Measurements from ENCODE around the gene SH3RF1. TPM values are rescaled to one million over a fixed set of nuclear protein-coding genes. Genes with fewer than 3 reads are reported as not detected.

SH3RF1 gene
- total RNA-seq, 1 donor, result 57.8 TPM

- no peak for TF ChIP-seq CTCF (IDR thresholded peaks at IDR 0.05; ENCODE audit: insufficient read depth, low read length)
- no peak for DNase-seq (ENCODE audit: low read depth)
- H3K4me3 ChIP-seq (ENCODE audit: low read depth, low read length), result no peak overlapping the region
These were observed 111.9 kb downstream of the SH3RF1 start for GRCh38 chr4:169158861-169159260.

GRCh38 chr4:169158046-169158445 is 112.7 kb downstream of the SH3RF1 start:
- no peak overlapping the region for H3K4me3 ChIP-seq (ENCODE audit: low read depth, low read length)
- no peak for DNase-seq (ENCODE audit: low read depth)
- no peak for TF ChIP-seq CTCF (IDR thresholded peaks at IDR 0.05; ENCODE audit: insufficient read depth, low read length)

GRCh38 chr4:169156392-169156791 is 114.4 kb downstream of the SH3RF1 start:
- no peak for DNase-seq (ENCODE audit: low read depth)
- no peak overlapping the region for H3K4me3 ChIP-seq (ENCODE audit: low read depth, low read length)
- TF ChIP-seq CTCF (IDR thresholded peaks at IDR 0.05; ENCODE audit: insufficient read depth, low read length), result no peak

GRCh38 chr4:169154121-169154520 is 116.6 kb downstream of the SH3RF1 start:
- no peak for DNase-seq (ENCODE audit: low read depth)
- no peak overlapping the region for H3K4me3 ChIP-seq (ENCODE audit: low read depth, low read length)
- TF ChIP-seq CTCF (IDR thresholded peaks at IDR 0.05; ENCODE audit: insufficient read depth, low read length), result no peak

- DNase-seq (ENCODE audit: low read depth), result no peak
- no peak for TF ChIP-seq CTCF (IDR thresholded peaks at IDR 0.05; ENCODE audit: insufficient read depth, low read length)
- no peak overlapping the region for H3K4me3 ChIP-seq (ENCODE audit: low read depth, low read length)
These were observed 117.2 kb downstream of the SH3RF1 start for GRCh38 chr4:169153481-169154087.

- H3K4me3 ChIP-seq (ENCODE audit: low read depth, low read length), result no peak overlapping the region
- TF ChIP-seq CTCF (IDR thresholded peaks at IDR 0.05; ENCODE audit: insufficient read depth, low read length), result peak; percentile 20
- no peak for DNase-seq (ENCODE audit: low read depth)
These were observed 117.9 kb downstream of the SH3RF1 start for GRCh38 chr4:169152899-169153298.

GRCh38 chr4:169152098-169152497 is 118.7 kb downstream of the SH3RF1 start:
- no peak for TF ChIP-seq CTCF (IDR thresholded peaks at IDR 0.05; ENCODE audit: insufficient read depth, low read length)
- no peak overlapping the region for H3K4me3 ChIP-seq (ENCODE audit: low read depth, low read length)
- no peak for DNase-seq (ENCODE audit: low read depth)
